Transverse colon (tissue), 4 donors: ENCODE data around the gene LEPR.

Experiments
- CTCF ChIP-seq, 5 experiments: fragments of 200-600 bp in 3 of 5; fragments of 450-650 bp in 2 of 5; sonication (generic) in 3 of 5; IDR thresholded peaks; 1 replicate in 2 of 5; 2 replicates in 3 of 5; pipeline ENCODE4 v1.5.1; 2016 to 2017; ENCODE audit warnings: antibody characterized with exemption in 5 of 5, inconsistent platforms in 3 of 5, mild to moderate bottlenecking in 2 of 5, moderate library complexity in 1 of 5
- EP300 ChIP-seq: sonication (generic); formaldehyde crosslinking; IDR thresholded peaks from one replicate; pipeline ENCODE4 v1.6.1; 2017; ENCODE audit warnings: antibody characterized with exemption, low read depth
- POLR2A ChIP-seq: fragments of 450-650 bp; IDR thresholded peaks from one replicate; pipeline ENCODE4 v1.6.1; 2016; ENCODE audit warnings: antibody characterized with exemption, mild to moderate bottlenecking, moderate library complexity
- POLR2AphosphoS5 ChIP-seq, 3 donors: sonication (generic); formaldehyde crosslinking; IDR thresholded peaks; one replicate each; pipeline ENCODE4 v1.6.1; 2016; ENCODE audit warnings: antibody characterized with exemption in 3 of 3

- TF ChIP-seq CTCF (IDR thresholded peaks at IDR 0.05) (no peak), EP300 (no peak), POLR2AphosphoS5 (IDR thresholded peaks at IDR 0.05) (no peak), POLR2A (no peak)
These were observed 5.9 kb upstream of the LEPR start for GRCh38 chr1:65414538-65414937.
